ENCODE measurements around the gene C5orf46.
"Not testable (repeated sequence)": the region's sequence is repeated elsewhere in the genome, so short reads cannot be mapped to it uniquely, and the experiment has no call there.

The C5orf46 gene

DNA sequence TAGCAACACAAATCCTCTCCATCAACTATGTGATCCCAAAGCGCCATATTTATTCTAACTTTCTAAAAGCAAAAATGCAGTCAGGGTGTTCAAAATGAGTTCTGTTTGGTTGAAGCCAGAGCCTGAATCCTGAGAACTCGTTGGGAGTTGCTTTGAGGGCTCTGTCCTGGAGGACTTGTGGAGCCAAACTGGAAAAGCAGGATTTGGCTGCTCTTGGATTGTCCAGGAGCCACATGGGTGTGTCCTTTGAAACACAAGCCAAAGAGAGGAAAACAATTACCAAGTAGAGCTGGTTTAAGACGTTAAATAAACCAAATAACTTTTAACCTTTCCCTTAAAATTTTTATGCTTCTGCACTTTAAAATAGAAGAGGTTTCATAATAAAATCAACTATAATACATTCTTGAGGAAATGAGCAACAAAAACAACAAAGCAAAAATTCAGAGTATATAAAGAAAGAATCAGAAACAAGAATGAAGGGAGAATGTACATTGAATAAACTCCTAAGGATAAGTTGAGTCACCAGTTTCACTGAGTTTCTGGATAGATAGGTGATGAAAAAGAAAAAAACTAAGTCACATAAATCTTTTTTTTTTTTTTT lies 13.5 kb downstream of the C5orf46 start:
- DNase-seq, result no peak

DNA sequence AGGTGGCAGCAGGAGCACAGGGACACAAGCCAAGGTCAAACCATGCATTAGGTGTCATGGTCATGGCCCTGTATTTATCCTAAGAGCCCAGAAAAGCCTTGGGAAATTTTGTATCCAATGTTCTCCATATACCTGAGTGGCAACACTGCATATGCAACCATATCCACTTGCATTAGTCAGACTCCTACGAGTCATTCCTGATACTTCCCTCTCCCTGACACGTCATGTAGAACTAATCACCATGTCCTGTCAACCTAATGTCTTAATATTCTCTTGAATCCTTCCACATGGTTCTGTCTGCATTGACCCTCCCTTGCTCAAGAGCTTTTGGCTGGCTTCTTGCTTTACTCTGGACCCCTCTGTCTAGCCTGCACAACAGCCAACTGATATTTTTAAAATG lies 18.4 kb downstream of the C5orf46 start:
- DNase-seq, result peak; percentile 8

DNA sequence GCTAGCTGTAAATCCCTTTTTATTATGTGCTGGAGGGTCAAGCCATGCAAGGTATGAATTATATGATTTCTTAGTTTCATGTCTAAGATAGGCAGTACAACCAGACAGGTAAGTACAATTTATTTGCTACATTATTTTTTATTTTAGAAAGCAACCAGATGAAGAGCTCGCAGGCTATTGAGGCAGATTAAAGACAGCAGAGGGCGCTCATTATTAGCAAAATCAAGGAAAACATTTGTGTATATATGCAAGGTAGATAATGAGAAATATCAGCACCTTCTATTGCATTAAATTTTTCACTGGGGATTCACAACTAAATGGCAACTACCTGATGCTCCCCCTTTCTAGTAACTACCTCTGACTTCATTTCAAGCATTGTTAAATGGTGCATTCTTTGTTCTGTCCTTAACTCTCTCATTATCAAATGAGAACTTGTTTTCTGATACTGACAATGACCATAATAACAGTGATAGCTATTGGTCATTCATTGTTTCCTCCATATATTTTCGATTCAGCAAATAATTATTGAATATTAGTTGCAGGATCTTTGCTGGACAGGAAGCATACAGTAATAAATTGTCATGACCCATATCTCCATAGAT lies 19.2 kb downstream of the C5orf46 start:
- no peak for DNase-seq

DNA sequence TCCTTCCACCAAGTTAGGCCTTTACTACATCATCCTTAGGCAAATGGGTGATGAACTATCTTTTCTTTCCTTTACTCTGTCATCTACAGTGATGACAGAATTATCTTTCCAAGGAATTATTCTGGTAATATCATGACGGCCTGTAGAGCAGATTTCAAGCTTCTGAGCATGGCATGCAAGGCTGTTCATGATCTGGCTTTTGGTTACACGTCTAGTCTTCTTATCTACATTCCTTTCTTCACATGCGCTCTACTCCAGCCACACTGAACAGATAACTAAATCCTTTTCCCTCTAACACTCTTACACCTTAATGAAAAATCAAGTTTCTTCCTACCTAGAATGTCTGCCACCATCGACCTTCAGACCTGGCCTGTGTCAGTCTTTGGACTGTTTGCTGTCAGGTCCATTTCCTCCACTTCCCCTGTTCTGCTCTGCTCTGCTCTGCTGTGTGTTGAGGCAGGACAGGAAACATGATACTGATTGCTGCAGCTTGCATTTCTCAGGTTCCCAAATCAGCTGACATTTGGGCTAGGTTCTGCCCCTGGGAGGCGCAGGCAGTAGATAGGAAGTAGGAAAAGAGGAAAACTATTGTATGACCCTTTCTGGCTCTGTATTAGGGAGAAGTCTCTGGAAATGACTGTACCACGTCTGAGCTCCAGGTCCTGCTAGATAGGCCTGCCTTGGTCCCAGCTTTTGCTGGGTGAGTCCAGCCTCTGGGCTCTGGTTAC lies 23.6 kb downstream of the C5orf46 start:
- no peak for DNase-seq

DNA sequence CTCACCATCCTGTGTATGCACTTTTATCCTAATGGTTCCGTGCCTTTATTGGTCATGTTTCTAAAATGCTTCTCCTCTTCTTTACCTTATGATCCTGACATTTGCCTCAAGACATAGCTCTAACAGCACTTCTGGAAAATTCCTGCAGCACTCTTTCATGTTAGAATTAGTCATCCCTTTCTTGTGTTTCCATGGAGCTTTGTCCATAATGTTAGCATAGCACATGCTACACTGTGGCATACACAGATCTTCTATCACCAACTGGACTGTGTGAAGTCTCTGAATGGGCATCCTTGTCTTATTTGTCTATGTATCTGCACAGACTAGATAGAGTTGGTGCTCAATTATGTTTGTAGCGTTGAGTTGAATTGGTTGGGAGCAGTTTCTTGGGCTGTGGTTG lies 25.9 kb downstream of the C5orf46 start:
- no peak for DNase-seq

DNA sequence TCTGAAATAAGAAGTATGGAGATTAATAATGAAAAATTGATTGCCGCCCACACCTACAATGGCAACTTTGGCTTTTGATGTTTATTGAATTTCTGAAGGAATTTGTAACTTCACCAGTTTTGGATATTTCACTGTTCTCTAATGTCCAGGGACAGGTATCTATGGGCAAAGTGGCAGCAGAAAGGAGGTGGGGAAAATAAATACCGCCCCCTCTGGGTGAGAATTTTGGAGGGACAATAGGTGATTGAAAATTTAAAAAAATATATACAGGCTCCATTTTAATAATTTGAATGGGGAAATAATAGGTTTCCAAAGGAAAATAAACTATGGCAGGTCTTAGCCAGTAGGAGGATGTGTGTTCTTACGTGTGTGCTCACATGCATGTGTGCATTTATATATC lies 26.6 kb downstream of the C5orf46 start:
- no peak for DNase-seq

DNA sequence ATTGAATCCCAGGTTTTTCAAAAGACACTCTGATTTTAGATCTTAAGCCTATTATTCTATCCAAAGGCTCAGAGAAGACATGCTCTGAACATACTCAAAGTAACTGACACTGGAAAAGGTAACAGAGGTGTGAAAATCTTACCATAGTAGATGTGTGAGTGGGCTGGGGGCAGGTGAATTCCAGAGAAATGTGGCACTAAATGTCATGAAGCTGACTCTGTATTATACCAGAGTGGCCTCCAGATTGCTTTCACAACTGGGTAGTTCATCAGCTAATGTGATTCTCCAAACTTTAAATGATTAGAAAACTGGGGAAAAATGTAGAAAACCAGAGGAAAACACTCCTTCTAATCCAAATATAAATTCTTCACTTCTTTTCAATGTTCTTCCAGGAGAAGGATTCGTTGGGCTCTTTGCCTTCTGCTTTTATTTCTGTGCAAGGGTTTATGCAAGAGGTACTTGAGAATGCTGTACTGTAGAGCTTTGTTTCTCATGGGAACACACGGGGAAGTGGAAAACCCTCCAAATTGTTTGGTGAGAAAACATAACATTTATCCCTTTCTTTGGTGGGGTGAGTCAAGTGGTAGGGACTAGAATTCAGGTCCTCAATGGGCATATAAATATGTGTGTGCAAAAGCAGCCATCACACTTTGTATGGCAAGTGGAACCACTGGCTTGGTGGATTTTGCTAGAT lies 28.1 kb downstream of the C5orf46 start, which contains the start of gene SCGB3A2:
Gene SCGB3A2, plus strand, starts transcription at position 646 of the 694 bp plus-strand sequence. CDS start 93 bp downstream, outside the sequence.
- no peak for DNase-seq

DNA sequence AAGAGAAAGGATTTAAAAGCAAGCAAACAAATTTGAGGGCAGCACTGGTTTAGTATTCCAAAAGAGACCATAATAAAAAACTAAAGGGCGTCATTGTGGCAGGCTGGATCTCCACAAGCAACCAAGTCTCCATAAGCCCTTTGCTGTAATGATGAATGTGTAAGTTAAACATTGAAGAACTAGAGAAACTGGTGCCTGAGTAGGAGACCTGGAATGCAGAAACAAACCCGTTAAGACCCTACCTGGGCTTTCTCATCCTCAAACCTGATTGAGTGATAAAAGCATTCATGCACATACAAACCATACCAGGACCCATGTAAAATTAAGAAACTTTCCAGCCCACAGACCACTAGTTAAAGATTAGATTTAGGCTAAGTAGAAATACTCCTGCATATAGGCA lies 29.7 kb downstream of the C5orf46 start:
- DNase-seq, result no peak

DNA sequence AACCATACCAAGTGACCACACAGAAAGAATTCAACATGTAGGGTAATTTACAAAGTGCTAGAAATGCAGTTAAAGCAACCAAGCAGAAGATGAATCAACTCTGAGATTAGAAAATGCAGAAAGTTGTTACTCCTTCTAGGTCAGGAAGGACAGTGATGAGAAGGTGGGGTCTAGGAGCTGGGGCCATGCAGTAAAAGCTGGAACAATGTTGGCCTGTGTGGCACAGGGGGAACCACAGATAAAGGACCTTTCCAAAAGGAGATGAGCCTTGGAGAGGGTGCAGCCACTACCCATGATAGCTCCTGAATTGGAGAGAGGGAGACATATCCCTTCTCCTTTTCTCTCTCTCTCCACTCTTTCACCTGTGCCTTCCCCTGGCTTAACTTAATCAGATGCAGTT lies 30.2 kb downstream of the C5orf46 start:
- no peak for DNase-seq

DNA sequence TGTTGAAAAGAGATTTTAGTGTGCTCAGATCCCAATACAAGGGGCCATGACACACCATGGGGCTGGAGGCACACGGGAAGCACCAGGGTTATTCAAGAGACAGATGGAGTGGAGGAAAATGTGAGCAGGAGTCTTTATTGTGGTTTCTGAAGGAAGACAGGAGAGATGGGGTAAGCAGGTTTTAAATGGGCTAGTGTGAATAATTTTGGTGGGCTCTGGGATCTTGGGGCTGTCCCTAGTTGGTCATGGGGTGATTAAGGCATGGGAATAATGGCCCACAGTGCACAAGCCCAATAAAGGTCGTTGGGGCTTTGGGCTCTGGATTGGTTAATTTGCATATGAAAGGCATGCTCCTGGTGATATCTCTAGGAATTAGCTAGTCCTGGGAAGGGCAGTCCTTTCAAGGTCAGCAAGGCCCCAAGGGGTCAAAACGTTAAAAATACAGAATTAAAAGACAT lies 31.4 kb downstream of the C5orf46 start:
- DNase-seq, result no peak

DNA sequence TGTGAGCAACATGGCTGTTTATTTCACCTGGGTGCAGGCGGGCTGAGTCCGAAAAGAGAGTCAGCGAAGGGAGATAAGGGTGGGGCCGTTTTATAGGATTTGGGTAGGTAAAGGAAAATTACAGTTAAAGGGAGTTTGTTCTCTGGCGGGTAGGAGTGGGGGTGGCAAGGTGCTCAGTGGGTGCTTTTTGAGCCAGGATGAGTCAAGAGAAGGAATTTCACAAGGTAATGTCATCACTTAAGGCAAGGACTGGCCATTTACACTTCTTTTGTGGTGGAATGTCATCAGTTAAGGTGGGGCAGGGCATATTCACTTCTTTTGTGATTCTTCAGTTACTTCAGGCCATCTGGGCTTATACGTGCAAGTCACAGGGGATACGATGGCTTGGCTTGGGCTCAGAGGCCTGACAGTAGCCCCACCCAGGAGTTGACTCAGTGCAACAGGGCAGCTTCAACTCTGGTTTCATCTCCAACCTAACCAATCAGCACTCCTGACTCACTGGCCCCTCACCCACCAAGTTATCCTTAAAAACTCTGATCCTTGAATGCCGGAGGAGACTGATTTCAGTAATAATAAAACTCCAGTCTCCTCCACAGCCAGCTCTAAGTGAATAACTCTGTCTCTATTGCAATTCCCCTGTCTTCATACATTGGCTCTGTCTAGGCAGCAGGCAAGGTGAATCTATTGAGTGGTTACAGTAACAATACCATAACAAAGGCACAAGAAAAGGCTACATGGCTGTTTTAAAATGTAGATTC lies 32.0 kb downstream of the C5orf46 start:
- DNase-seq, result not testable (repeated sequence)

DNA sequence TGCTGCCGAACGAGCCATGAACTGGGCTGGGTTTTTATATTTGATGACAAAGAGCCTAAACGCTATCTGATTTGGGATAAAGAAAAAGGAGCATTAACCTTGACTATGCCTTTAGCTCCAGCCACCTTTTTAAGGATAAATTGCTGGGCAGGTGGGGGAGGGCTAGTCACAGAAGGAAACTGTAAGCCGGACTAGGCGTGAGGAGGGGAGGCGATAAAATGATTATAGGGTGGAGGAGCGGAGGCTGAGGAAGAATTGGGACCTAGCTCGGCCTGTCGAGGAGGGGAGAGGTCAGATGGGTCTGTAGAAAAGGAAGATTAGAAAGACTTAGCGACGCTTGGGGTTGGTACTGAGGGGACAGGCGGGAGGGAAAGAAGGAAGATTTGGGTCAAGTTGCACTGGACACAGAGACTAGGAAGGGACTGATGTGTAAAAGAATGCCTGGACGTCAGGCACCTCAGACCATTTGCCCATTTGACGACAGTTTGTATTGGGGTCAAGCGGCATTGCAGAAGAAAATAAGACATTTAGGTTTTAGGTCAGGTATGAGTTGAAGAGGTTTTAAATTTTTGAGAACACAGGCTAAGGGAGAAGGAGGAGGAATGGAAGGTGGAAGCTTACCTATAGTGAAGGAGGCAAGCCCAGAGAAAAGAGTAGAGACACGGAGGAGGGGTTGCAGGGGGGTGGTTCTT lies 33.4 kb downstream of the C5orf46 start:
- DNase-seq, result not testable (repeated sequence)

DNA sequence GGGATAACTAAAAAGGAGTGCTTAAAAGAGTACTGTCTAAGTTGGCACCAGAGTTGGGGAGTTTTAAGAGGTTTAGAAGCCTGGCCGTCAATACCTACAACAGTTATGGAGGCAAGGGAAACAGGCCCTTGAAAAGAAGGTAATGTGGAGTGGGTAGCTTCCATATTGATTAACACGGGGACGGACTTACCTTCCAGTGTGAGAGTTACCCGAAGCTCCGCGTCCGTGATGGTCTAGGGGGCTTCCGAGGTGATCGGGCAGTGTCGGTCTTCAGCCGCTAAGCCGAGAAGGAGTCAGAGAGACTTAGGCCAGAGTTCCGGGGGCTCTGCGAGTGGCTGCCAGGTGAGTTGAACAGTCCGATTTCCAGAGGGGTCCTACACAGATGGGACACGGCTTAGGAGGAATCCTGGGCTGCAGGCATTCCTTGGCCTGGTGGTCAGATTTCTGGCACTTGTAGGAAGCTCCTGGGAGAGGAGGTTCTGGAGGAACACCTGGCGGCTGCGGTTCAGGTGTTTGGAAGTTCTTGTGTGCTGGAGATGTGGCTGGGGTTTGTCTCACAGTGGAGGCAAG lies 34.3 kb downstream of the C5orf46 start:
- DNase-seq, result not testable (repeated sequence)

DNA sequence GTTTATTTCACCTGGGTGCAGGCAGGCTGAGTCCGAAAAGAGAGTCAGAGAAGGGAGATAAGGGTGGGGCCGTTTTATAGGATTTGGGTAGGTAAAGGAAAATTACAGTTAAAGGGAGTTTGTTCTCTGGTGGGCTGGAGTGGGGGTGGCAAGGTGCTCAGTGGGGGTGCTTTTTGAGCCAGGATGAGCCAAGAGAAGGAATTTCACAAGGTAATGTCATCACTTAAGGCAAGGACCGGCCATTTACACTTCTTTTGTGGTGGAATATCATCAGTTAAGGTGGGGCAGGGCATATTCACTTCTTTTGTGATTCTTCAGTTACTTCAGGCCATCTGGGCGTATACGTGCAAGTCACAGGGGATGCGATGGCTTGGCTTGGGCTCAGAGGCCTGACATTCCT lies 36.4 kb downstream of the C5orf46 start:
- not testable (repeated sequence) for DNase-seq

DNA sequence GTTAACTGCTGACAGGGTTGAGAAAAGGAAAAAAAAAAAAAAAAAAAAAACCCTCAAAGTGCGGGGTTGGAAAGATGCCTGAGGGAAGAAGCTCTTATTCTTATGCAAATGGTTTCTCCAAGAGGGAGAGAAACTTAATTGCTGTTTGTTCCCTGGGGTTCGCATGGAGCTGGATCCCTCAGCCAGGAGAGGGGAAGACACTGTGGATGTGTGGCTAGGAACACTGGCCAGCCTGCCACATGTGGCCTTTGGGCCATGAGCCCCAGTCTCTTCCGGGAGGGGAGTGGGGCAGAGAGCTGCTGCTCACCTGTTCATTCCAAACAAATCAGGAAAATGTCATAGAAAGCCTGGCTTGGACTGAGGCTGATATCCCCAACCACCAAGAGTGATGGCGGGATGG lies 37.2 kb downstream of the C5orf46 start:
- DNase-seq, result no peak

DNA sequence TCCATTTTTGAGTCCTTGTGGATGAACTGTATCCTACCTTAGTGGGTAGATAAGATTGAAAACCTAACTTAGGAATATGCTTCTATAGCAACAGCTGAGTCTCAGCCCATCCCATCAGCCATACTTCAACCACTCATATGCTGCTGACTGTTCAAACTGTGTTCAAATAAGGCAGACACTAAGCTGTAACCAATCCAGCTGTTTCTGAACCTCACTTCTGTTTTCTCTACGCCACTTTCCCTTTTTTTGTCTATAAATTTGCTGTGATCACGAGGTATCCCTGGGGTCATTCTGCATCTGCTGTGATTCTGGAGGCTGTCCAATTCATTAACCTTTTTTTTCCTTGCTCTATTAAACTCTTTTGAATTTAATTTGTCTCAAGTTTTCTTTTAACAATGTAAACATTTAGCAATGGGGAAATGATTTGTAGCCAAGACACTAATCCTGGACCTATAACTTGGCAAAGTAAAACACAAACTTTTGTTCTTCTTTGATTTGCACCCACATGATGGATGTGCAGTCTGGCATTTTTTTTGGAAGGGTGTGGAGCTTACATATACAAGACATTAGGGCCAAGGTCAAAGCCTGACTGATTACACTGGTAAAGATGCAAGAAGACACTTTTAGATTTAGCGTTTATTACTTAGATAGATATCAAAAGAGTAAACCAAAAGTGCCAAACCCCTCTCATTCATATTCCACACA lies 42.7 kb downstream of the C5orf46 start:
- no peak for DNase-seq

DNA sequence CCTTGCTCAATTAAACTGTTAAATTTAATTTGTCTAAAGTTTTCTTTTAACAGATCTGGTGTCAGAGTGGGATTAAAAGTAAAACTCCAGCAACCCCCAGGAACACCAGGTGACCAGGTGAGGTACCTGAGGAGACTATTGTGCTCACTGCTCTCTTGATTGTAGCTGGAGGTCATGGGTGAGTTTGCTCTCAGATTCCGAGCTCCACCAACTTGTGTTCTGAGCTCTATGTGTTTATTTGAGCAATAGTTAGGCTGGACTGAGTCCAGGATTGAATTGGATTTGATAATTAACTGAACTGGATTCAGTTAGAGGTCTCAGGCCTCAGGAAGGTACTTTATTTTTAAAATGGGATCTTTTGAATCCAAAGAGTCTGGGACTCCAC lies 45.7 kb downstream of the C5orf46 start:
- DNase-seq, result no peak

DNA sequence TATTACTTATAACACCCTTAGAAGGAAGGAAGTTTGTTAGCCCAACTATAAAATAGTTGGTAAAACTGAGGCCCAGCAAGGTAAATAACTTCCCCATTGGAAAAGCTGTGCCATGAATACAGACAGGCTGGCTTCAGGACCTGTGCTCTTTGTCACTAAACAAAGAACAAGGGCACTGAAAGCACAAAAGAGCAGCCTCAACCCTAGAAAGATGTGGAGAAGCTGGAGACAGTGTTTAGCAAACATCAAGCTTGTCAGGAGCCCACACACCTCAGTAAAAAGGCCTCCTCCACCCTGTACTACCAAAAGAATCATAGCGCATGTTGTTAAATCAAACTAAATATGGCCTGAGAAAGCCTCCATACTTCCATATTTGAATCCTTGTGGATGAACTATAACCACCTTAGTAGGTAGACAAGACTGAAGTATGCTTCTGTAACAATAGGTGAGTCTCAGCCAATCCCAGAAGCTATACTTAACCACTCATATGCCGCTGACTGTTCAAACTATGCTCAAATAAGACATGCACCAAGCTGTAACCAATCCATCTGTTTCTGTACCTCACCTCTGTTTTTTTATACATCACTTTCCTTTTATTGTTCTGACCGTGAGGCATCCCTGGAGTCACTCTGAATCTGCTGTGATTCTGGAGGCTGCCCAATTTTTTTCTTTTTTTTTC lies 46.2 kb downstream of the C5orf46 start:
- DNase-seq, result no peak

DNA sequence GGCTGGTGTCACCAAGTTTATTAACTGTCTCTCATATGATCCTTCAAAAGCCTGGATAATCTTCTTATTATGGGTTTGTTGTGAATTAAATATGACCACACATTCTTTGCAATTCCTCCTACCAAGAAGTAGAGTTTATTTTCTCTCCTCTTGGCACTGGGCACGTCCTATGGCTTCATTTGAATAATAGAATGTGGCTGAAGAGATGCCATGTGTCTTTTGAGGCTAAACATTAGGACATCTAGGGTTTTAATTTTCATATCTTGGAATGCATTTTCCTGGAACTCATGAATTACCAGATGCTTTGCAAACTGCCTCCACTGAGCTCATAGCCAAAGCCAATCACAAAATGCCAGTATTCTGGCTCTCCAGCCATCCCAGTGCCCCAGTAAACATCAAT lies 47.8 kb downstream of the C5orf46 start:
- DNase-seq, result no peak

DNA sequence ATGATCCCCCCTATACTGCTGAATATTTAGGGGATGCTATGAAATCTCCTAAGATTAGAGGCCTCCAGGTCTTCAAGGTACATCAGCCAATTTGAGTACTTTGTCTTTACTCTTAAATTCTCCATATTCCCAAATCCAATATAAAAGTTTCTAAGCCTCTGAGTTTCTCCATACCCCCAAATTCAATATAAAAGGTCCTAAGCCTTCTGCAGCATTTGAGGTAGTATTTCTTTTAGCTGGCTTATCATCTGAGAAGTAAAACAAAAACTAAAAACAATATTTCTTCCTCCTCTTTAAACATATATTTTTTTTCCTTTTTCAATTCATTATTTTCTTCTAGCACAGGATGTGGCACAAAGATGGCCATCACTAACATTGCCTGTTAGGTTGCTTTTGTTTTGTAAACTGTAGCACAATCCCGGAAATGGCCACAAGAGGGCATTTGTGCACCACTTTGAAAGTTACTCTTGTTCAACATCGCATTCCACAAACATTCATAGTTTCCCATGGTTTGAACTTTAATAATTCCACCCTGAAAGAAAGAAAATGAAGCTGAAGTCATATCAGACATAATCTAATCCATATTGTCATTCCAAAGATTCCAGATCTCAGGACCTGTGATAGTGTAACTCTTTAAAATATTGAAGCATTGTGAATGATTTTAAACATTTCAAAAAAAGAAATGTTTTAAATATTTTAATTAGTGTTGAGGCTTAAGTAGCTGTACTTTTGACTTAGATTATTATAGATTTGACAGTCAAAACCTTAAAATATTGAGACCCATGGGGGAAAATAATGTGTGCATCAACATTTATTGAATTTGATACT lies 48.8 kb downstream of the C5orf46 start:
- peak; percentile 46 for DNase-seq
